OCI-M2 (cell line): ENCODE measurements around the gene RAB3IL1.

Experiments used
- DNase-seq: peaks from one replicate; lab custom pipeline; 2025; ENCODE audit not compliant: unreplicated experiment; lab: John Stamatoyannopoulos, UW

The RAB3IL1 gene

DNA sequence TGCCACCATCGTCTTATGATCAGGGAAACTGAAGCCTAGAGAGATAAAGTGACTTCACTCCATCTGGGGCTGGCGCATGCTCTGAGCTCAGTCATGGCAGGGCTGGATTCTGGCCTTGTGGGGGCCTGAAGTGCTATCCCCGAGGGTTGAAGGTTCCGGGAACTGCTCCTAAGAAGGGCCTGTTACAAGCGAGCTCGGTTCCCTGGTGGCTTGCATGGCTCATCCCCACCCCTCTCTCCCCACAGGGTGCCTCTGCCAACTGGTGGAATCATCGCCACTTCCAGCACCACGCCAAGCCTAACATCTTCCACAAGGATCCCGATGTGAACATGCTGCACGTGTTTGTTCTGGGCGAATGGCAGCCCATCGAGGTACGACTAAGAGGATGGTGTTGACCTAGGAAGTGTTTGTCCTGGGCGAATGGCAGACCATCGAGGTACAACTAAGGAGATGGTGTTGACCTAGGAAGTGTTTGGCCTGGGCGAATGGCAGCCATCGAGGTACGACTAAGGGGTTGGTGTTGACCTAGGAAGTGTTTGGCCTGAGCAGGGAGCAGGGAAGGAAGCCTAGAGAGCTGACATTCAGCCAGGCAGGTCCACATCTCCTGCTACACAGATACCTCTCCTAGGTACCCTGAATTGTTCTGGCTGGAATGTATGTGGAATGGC is 69.3 kb downstream of the RAB3IL1 start:
- no peak for DNase-seq
